HepG2 (cell line): ENCODE results near the gene CNOT6. TPM values are rescaled to one million over a fixed set of nuclear protein-coding genes. Genes with fewer than 3 reads are reported as not detected.

Source experiments
- ATF7-NPFF ChIP-seq: sonication (generic); formaldehyde crosslinking; IDR thresholded peaks from 2 replicates; pipeline ENCODE4 v1.8.1; 2023; ENCODE audit warnings: mild to moderate bottlenecking, low read depth, missing genetic modification reagents, moderate library complexity
- FOXC1 ChIP-seq: sonication (generic); formaldehyde crosslinking; IDR thresholded peaks from 2 replicates; pipeline ENCODE4 v1.8.0; 2022; ENCODE audit warnings: mild to moderate bottlenecking, missing genetic modification reagents, borderline replicate concordance
- GPN1 ChIP-seq: sonication (generic); formaldehyde crosslinking; IDR thresholded peaks from 2 replicates; pipeline ENCODE4 v1.5.1; 2020; ENCODE audit warnings: missing genetic modification reagents, borderline replicate concordance
- HNRNPL ChIP-seq: fragments of 200-400 bp; formaldehyde crosslinking; IDR thresholded peaks from 2 replicates; pipeline ENCODE4 v1.6.1; 2017; ENCODE audit warnings: mild to moderate bottlenecking, low read depth, low read length
- KDM3A ChIP-seq: IDR thresholded peaks from 2 replicates; pipeline ENCODE4 v1.6.1; 2018; ENCODE audit warnings: low read depth, missing compliant biosample characterization
- KDM5A ChIP-seq: fragments of 200-600 bp; sonication (generic); IDR thresholded peaks from 2 replicates; pipeline ENCODE4 v1.7.0; 2018; ENCODE audit warnings: antibody characterized with exemption, mild to moderate bottlenecking, low read length, borderline replicate concordance
- KLF6 ChIP-seq: IDR thresholded peaks from 2 replicates; pipeline ENCODE4 v1.8.0; 2016; ENCODE audit warnings: missing biosample characterization, missing genetic modification reagents
- PRPF4 ChIP-seq: fragments of 200-400 bp; formaldehyde crosslinking; IDR thresholded peaks from 2 replicates; pipeline ENCODE4 v1.6.1; 2016; ENCODE audit warnings: low read length, low read depth; ENCODE audit not compliant: poor library complexity, severe bottlenecking
- ZBTB21 ChIP-seq: sonication (generic); formaldehyde crosslinking; IDR thresholded peaks from 2 replicates; pipeline ENCODE4 v1.4.0; 2020; ENCODE audit warnings: missing genetic modification reagents
- ZFP36L2 ChIP-seq: sonication (generic); formaldehyde crosslinking; IDR thresholded peaks from 2 replicates; pipeline ENCODE4 v1.4.0; 2020; ENCODE audit warnings: missing genetic modification reagents
- ZNF253 ChIP-seq: sonication (generic); formaldehyde crosslinking; IDR thresholded peaks from 2 replicates; pipeline ENCODE4 v1.8.0; 2022; ENCODE audit warnings: mild to moderate bottlenecking, missing genetic modification reagents, borderline replicate concordance
- ZNF292 ChIP-seq: sonication (generic); formaldehyde crosslinking; IDR thresholded peaks from 2 replicates; pipeline ENCODE4 v1.8.1; 2022; ENCODE audit warnings: mild to moderate bottlenecking, low read depth, missing genetic modification reagents, borderline replicate concordance
- ZNF713 ChIP-seq: sonication (generic); formaldehyde crosslinking; IDR thresholded peaks from 2 replicates; pipeline ENCODE4 v1.4.0; 2020; ENCODE audit warnings: mild to moderate bottlenecking, missing genetic modification reagents
- ZNF883 ChIP-seq: sonication (generic); formaldehyde crosslinking; IDR thresholded peaks from 2 replicates; pipeline ENCODE4 v1.5.1; 2020; ENCODE audit warnings: mild to moderate bottlenecking, missing genetic modification reagents; ENCODE audit errors: not compliant biosample characterization
- polyA plus RNA-seq, 8 experiments: library from polyadenylated mRNA; depleted of rRNA in 3 of 8; stranded (reverse) in 7 of 8; unstranded in 1 of 8; fragments of >200 nt; fragmentation: Illumina TruSeq in 4 of 8; extraction: Trizol in 4 of 8; gene quantifications; 2 replicates each; pipeline versions ENCODE4 v1.2.1 to v1.2.3, GENCODE V29; 2011 to 2016; ENCODE audit warnings: low read depth in 4 of 8, missing spikeins in 1 of 8, mixed read lengths in 1 of 8; ENCODE audit not compliant: insufficient read depth in 1 of 8
- total RNA-seq, 5 experiments: library from RNA; depleted of rRNA; stranded (reverse); fragments of >200 nt; fragmentation: Illumina TruSeq; extraction: Trizol; gene quantifications; 2 replicates each; pipeline ENCODE4 v1.2.3, GENCODE V29; 2016; ENCODE audit warnings: low read depth in 1 of 5
- TF ChIP-seq, protein P1 (sequence below): sonication (generic); formaldehyde crosslinking; IDR thresholded peaks from 2 replicates; pipeline ENCODE4 v1.4.0; 2020; ENCODE audit warnings: missing genetic modification reagents
- TF ChIP-seq, protein P2 (sequence below): IDR thresholded peaks from 2 replicates; pipeline ENCODE4 v1.6.1; 2016; ENCODE audit warnings: low read depth, missing genetic modification reagents, missing compliant biosample characterization

Gene CNOT6
- total and polyA plus RNA-seq, 2 of the 13 experiments (the other 11 are each of a cell fraction or from before 2014, with no cell fraction given), result 8.8 to 9.1 TPM

DNA sequence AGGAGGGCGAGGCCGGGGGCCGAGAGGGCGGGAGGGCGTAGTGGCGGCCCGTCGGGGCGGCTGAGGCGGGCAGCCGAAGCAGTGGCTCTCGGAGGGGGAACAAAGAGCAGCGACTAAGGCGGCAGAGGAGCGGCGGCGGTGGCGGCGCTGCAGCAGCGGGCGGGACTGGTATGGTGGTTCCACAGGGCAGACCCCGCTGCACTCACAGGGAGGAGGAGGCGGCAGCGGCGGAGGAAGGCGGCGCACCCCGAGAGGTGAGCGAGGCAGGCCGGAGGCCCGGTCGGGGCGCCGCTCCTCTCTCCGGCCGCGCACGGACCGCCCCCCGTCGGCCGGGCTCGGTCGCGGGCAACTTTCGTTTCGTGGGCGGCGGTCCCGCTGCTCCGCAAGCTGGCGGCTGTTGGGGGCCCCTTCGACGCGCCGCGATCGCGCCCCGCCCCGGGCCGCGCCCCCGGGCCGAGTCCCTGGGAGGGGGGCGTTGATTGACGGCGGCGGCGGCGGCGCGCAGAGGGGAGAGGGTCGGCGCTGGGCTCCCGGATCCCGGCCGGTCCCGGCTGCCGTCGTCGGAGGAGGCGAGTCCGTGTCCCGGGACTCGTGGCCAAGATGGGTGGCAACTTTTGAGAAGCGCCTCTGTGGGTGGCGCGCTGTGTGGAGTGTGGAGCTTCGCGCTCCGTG is 467 bp downstream of the CNOT6 start (continued):
- TF ChIP-seq, protein P1, sequence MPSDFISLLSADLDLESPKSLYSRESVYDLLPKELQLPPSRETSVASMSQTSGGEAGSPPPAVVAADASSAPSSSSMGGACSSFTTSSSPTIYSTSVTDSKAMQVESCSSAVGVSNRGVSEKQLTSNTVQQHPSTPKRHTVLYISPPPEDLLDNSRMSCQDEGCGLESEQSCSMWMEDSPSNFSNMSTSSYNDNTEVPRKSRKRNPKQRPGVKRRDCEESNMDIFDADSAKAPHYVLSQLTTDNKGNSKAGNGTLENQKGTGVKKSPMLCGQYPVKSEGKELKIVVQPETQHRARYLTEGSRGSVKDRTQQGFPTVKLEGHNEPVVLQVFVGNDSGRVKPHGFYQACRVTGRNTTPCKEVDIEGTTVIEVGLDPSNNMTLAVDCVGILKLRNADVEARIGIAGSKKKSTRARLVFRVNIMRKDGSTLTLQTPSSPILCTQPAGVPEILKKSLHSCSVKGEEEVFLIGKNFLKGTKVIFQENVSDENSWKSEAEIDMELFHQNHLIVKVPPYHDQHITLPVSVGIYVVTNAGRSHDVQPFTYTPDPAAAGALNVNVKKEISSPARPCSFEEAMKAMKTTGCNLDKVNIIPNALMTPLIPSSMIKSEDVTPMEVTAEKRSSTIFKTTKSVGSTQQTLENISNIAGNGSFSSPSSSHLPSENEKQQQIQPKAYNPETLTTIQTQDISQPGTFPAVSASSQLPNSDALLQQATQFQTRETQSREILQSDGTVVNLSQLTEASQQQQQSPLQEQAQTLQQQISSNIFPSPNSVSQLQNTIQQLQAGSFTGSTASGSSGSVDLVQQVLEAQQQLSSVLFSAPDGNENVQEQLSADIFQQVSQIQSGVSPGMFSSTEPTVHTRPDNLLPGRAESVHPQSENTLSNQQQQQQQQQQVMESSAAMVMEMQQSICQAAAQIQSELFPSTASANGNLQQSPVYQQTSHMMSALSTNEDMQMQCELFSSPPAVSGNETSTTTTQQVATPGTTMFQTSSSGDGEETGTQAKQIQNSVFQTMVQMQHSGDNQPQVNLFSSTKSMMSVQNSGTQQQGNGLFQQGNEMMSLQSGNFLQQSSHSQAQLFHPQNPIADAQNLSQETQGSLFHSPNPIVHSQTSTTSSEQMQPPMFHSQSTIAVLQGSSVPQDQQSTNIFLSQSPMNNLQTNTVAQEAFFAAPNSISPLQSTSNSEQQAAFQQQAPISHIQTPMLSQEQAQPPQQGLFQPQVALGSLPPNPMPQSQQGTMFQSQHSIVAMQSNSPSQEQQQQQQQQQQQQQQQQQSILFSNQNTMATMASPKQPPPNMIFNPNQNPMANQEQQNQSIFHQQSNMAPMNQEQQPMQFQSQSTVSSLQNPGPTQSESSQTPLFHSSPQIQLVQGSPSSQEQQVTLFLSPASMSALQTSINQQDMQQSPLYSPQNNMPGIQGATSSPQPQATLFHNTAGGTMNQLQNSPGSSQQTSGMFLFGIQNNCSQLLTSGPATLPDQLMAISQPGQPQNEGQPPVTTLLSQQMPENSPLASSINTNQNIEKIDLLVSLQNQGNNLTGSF (CRISPR knock-in tag), result no peak; the same call in 1 of the 2 replicates
- peak; percentile 26; the same call in 1 of the 2 replicates for TF ChIP-seq FOXC1 (CRISPR knock-in tag)
- TF ChIP-seq ZNF292 (CRISPR knock-in tag), result no peak
- TF ChIP-seq ZNF253 (CRISPR knock-in tag), result no peak
- peak; percentile 48; the same call in 1 of the 2 replicates for TF ChIP-seq KLF6 (CRISPR knock-in tag)
- no peak for TF ChIP-seq ZNF883 (CRISPR knock-in tag)
- no peak for TF ChIP-seq GPN1
- TF ChIP-seq HNRNPL, result no peak
- no peak for TF ChIP-seq PRPF4
- TF ChIP-seq, protein P2, sequence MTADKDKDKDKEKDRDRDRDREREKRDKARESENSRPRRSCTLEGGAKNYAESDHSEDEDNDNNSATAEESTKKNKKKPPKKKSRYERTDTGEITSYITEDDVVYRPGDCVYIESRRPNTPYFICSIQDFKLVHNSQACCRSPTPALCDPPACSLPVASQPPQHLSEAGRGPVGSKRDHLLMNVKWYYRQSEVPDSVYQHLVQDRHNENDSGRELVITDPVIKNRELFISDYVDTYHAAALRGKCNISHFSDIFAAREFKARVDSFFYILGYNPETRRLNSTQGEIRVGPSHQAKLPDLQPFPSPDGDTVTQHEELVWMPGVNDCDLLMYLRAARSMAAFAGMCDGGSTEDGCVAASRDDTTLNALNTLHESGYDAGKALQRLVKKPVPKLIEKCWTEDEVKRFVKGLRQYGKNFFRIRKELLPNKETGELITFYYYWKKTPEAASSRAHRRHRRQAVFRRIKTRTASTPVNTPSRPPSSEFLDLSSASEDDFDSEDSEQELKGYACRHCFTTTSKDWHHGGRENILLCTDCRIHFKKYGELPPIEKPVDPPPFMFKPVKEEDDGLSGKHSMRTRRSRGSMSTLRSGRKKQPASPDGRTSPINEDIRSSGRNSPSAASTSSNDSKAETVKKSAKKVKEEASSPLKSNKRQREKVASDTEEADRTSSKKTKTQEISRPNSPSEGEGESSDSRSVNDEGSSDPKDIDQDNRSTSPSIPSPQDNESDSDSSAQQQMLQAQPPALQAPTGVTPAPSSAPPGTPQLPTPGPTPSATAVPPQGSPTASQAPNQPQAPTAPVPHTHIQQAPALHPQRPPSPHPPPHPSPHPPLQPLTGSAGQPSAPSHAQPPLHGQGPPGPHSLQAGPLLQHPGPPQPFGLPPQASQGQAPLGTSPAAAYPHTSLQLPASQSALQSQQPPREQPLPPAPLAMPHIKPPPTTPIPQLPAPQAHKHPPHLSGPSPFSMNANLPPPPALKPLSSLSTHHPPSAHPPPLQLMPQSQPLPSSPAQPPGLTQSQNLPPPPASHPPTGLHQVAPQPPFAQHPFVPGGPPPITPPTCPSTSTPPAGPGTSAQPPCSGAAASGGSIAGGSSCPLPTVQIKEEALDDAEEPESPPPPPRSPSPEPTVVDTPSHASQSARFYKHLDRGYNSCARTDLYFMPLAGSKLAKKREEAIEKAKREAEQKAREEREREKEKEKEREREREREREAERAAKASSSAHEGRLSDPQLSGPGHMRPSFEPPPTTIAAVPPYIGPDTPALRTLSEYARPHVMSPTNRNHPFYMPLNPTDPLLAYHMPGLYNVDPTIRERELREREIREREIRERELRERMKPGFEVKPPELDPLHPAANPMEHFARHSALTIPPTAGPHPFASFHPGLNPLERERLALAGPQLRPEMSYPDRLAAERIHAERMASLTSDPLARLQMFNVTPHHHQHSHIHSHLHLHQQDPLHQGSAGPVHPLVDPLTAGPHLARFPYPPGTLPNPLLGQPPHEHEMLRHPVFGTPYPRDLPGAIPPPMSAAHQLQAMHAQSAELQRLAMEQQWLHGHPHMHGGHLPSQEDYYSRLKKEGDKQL, result no peak
- TF ChIP-seq ATF7-NPFF (CRISPR knock-in tag), result peak; percentile 53; the same call in 1 of the 2 replicates
- TF ChIP-seq ZFP36L2, result no peak
- TF ChIP-seq ZBTB21 (CRISPR knock-in tag), result no peak
- no peak for TF ChIP-seq KDM3A (CRISPR knock-in tag)
- TF ChIP-seq KDM5A, result peak; percentile 33; the same call in 1 of the 2 replicates
- no peak for TF ChIP-seq ZNF713 (CRISPR knock-in tag)
